Endodermal cell (in vitro differentiated cells): ENCODE measurements around the gene UNC119. TPM values are rescaled to one million over a fixed set of nuclear protein-coding genes. Genes with fewer than 3 reads are reported as not detected.
A peak's percentile ranks its signal among the peaks of the same experiment; 100 is the strongest.

Experiments
- DNase-seq: peaks from one replicate; pipeline ENCODE4 v3.0.0-alpha.2; 2017
- H3K27ac ChIP-seq: 2 replicates; pipeline ENCODE4 v1.5.1; 2013; ENCODE audit warnings: mild to moderate bottlenecking, low read depth, low read length, moderate library complexity
- H3K27me3 ChIP-seq: 2 replicates; pipeline ENCODE4 v1.6.1; 2013; ENCODE audit warnings: mild to moderate bottlenecking, low read length, moderate library complexity; ENCODE audit not compliant: insufficient read depth, control insufficient read depth, poor library complexity, severe bottlenecking
- H3K36me3 ChIP-seq: 2 replicates; pipeline ENCODE4 v1.7.0; 2013; ENCODE audit warnings: mild to moderate bottlenecking, low read length, moderate library complexity; ENCODE audit not compliant: control insufficient read depth, insufficient read depth
- H3K4me1 ChIP-seq: one replicate; pipeline ENCODE4 v1.7.0; 2013; ENCODE audit warnings: low read length; ENCODE audit not compliant: control insufficient read depth, insufficient read depth
- H3K4me3 ChIP-seq: 2 replicates; pipeline ENCODE4 v1.5.1; 2013; ENCODE audit warnings: mild to moderate bottlenecking, low read length, moderate library complexity
- H3K9ac ChIP-seq: 2 replicates; pipeline ENCODE4 v1.6.1; 2013; ENCODE audit warnings: mild to moderate bottlenecking, low read length, moderate library complexity; ENCODE audit not compliant: poor library complexity, severe bottlenecking; ENCODE audit errors: extremely low read depth
- H3K9me3 ChIP-seq: 2 replicates; pipeline ENCODE4 v1.6.1; 2013; ENCODE audit warnings: mild to moderate bottlenecking, low read length, moderate library complexity; ENCODE audit not compliant: control insufficient read depth
- H3K27ac Mint-ChIP-seq: 2 replicates; pipeline ENCODE4 v1.8.0; 2020; ENCODE audit warnings: mixed read lengths
- H3K27me3 Mint-ChIP-seq: 2 replicates; pipeline ENCODE4 v1.8.0; 2021; ENCODE audit warnings: mild to moderate bottlenecking, mixed read lengths; ENCODE audit not compliant: insufficient read depth
- H3K36me3 Mint-ChIP-seq: 2 replicates; pipeline ENCODE4 v1.8.0; 2020; ENCODE audit warnings: low read depth, mixed read lengths
- H3K4me1 Mint-ChIP-seq: 2 replicates; pipeline ENCODE4 v1.8.0; 2020; ENCODE audit warnings: mixed read lengths
- H3K4me3 Mint-ChIP-seq: 2 replicates; pipeline ENCODE4 v1.8.0; 2020; ENCODE audit warnings: mild to moderate bottlenecking, moderate library complexity, mixed read lengths
- H3K9me3 Mint-ChIP-seq: 2 replicates; pipeline ENCODE4 v1.8.0; 2020; ENCODE audit warnings: mild to moderate bottlenecking, mixed read lengths
- WGBS, 2 experiments: methylation state at CpG; one replicate each; pipeline versions ENCODE4 v1.1.5 to v1.1.7; 2013; ENCODE audit warnings: missing lambda C conversion rate in 2 of 2, mixed read lengths in 1 of 2; ENCODE audit not compliant: insufficient coverage in 1 of 2, insufficient read length in 1 of 2; 5-methylcytosine and 5-hydroxymethylcytosine counted together
- total RNA-seq, 2 donors: library from RNA; stranded (reverse); fragmentation: NEBNext Ultra II Directional in 1 of 2; extraction: Animal tissue kit (Norgen Biotek cat#: 25700) in 1 of 2; gene quantifications; 2 replicates in 1 of 2; 3 replicates in 1 of 2; pipeline ENCODE4 v1.2.1, GENCODE V29; 2021
- TF ChIP-seq, protein P1 (sequence below): fragments of 200-600 bp; sonication (generic); conservative IDR thresholded peaks from 2 replicates; pipeline ENCODE4 v1.5.0; 2021; ENCODE audit warnings: antibody characterized with exemption, mild to moderate bottlenecking

Gene UNC119
- total RNA-seq, 2 donors from 2014 or later = 46.7 to 59.0 TPM

GRCh38 chr17:28547623-28548416, 4.6 kb downstream of the UNC119 start:
- Mint-ChIP-seq H3K4me3 (no peak overlapping the region), H3K27me3 (no peaks in the 10 kb centered on the region), H3K4me1 (peaks cover 27% of the 10 kb centered on the region), H3K9me3 (no peaks in the 10 kb centered on the region), H3K36me3 (peaks cover 6% of the 10 kb centered on the region), H3K27ac (no peak overlapping the region)
- no peak overlapping the region for H3K9ac ChIP-seq
- TF ChIP-seq, protein P1, sequence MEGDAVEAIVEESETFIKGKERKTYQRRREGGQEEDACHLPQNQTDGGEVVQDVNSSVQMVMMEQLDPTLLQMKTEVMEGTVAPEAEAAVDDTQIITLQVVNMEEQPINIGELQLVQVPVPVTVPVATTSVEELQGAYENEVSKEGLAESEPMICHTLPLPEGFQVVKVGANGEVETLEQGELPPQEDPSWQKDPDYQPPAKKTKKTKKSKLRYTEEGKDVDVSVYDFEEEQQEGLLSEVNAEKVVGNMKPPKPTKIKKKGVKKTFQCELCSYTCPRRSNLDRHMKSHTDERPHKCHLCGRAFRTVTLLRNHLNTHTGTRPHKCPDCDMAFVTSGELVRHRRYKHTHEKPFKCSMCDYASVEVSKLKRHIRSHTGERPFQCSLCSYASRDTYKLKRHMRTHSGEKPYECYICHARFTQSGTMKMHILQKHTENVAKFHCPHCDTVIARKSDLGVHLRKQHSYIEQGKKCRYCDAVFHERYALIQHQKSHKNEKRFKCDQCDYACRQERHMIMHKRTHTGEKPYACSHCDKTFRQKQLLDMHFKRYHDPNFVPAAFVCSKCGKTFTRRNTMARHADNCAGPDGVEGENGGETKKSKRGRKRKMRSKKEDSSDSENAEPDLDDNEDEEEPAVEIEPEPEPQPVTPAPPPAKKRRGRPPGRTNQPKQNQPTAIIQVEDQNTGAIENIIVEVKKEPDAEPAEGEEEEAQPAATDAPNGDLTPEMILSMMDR = peak; percentile 99
- no peak overlapping the region for H3K4me3 ChIP-seq
- no peak overlapping the region for H3K27ac ChIP-seq
- no peaks in the 10 kb centered on the region for H3K9me3 ChIP-seq
- H3K27me3 ChIP-seq = no peaks in the 10 kb centered on the region
- H3K4me1 ChIP-seq = peaks cover 4% of the 10 kb centered on the region
- 73 to 82% methylated on average over 17 to 26 of the region's 26 CpGs for WGBS, 2 experiments
- no peaks in the 10 kb centered on the region for H3K36me3 ChIP-seq
- DNase-seq = peak; percentile 98

GRCh38 chr17:28547096-28547622, 5.3 kb downstream of the UNC119 start:
- no peaks in the 10 kb centered on the region for H3K27me3 Mint-ChIP-seq
- no peak for DNase-seq
- H3K9me3 ChIP-seq = no peaks in the 10 kb centered on the region
- H3K36me3 ChIP-seq = no peaks in the 10 kb centered on the region
- no peaks in the 10 kb centered on the region for H3K27me3 ChIP-seq
- no peak overlapping the region for H3K9ac ChIP-seq
- H3K4me3 Mint-ChIP-seq = no peak overlapping the region
- H3K27ac Mint-ChIP-seq = no peak overlapping the region
- H3K36me3 Mint-ChIP-seq = peaks cover 6% of the 10 kb centered on the region
- no peak overlapping the region for H3K27ac ChIP-seq
- peaks cover 4% of the 10 kb centered on the region for H3K4me1 ChIP-seq
- 93 to 99% methylated on average over 10 to 14 of the region's 14 CpGs for WGBS, 2 experiments
- no peak overlapping the region for H3K4me3 ChIP-seq
- H3K4me1 Mint-ChIP-seq = peaks cover 25% of the 10 kb centered on the region
- TF ChIP-seq, protein P1 = no peak
- H3K9me3 Mint-ChIP-seq = no peaks in the 10 kb centered on the region

DNA sequence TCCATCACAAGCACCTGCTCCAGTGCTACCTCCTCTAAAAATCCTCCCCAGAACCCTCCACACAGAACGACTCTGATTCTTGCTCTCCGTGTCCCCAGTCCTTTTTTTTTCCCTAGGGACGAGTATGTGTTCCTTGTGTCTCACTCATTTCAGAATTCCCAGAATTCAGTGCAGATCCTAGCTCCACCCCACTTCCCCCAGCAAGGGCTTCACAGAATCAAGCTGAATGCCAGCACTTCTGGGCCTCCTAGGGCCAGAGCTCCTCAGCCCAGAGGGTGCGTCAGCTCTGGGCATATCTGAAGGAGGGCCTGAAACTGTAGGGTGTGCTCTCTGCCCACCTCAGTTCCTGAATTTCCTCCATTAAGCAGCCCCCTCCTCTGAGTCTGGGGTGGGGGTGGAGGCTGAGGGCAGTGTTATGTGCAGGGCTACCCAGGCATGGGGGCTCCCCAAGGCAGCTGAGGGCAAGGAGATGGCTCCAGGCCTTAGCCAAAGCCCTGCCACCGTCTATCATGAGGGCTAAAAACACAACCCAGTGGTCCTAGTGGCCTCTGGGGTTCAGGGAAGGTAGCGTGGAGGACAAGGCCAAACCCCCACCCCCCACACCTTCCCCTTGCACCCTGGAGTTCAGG, 6.5 kb downstream of the UNC119 start:
- Mint-ChIP-seq H3K4me3 (no peak overlapping the region), H3K36me3 (peaks cover 6% of the 10 kb centered on the region), H3K9me3 (no peaks in the 10 kb centered on the region), H3K4me1 (peaks cover 17% of the 10 kb centered on the region), H3K27ac (no peak overlapping the region), H3K27me3 (no peaks in the 10 kb centered on the region)
- TF ChIP-seq, protein P1 = no peak
- no peak overlapping the region for H3K9ac ChIP-seq
- no peaks in the 10 kb centered on the region for H3K9me3 ChIP-seq
- no peak overlapping the region for H3K4me3 ChIP-seq
- peaks cover 4% of the 10 kb centered on the region for H3K4me1 ChIP-seq
- no peaks in the 10 kb centered on the region for H3K36me3 ChIP-seq
- WGBS, 2 experiments = 86 to 93% methylated on average over 4 to 6 of the region's 6 CpGs
- DNase-seq = peak; percentile 52
- no peak overlapping the region for H3K27ac ChIP-seq
- H3K27me3 ChIP-seq = no peaks in the 10 kb centered on the region
